Heart right ventricle (tissue), 16 donors: ENCODE measurements around the gene ADGRD1. TPM values are rescaled to one million over a fixed set of nuclear protein-coding genes. Genes with fewer than 3 reads are reported as not detected.

Experiments used
- ATAC-seq, 8 donors: fragments of 200-7000 bp; cut with Tn5 transposase; one replicate each; pipeline ENCODE4 v1.9.1; 2020; ENCODE audit warnings: mild to moderate bottlenecking in 8 of 8, moderate library complexity in 8 of 8, moderate number of reproducible peaks in 1 of 8
- DNase-seq, 2 donors: peaks; one replicate each; pipeline ENCODE4 v3.0.0-alpha.2; 2020
- H3K27ac ChIP-seq, 10 donors: fragments of 200-600 bp; sonication (generic) in 2 of 10; one replicate each; pipeline versions ENCODE4 v1.5.0 to v1.8.0; 2020 to 2022; ENCODE audit warnings: mild to moderate bottlenecking in 3 of 10
- H3K27me3 ChIP-seq, 7 donors: fragments of 200-600 bp; one replicate each; pipeline ENCODE4 v1.8.0; 2021 to 2022; ENCODE audit warnings: mild to moderate bottlenecking in 2 of 7
- H3K36me3 ChIP-seq, 9 donors: fragments of 200-600 bp; sonication (generic) in 1 of 9; one replicate each; pipeline versions ENCODE4 v1.5.0 to v1.8.0; 2020 to 2022; ENCODE audit warnings: mild to moderate bottlenecking in 2 of 9
- H3K4me1 ChIP-seq, 9 donors: fragments of 200-600 bp; sonication (generic) in 1 of 9; one replicate each; pipeline versions ENCODE4 v1.5.0 to v1.8.0; 2020 to 2022; ENCODE audit warnings: mild to moderate bottlenecking in 4 of 9
- H3K4me3 ChIP-seq, 10 donors: fragments of 200-600 bp; sonication (generic) in 2 of 10; one replicate each; pipeline versions ENCODE4 v1.5.0 to v1.8.0; 2020 to 2022; ENCODE audit warnings: mild to moderate bottlenecking in 7 of 10, moderate library complexity in 2 of 10
- H3K9me3 ChIP-seq, 11 donors: fragments of 200-600 bp in 10 of 11; sonication (generic) in 2 of 11; one replicate each; pipeline versions ENCODE4 v1.5.0 to v1.8.0; 2013 to 2022; ENCODE audit warnings: mild to moderate bottlenecking in 2 of 11, control low read depth in 1 of 11, moderate library complexity in 1 of 11
- WGBS, 2 donors: extraction: QIAGEN DNeasy Blood & Tissue Kit; methylation state at CpG; one replicate each; pipeline ENCODE4 v1.1.7; 2013; ENCODE audit warnings: inconsistent platforms in 1 of 2; 5-methylcytosine and 5-hydroxymethylcytosine counted together
- intact Hi-C, 10 donors: fragments of 100-400 bp; cut with DNase I; formaldehyde crosslinking; loops; one replicate each; pipeline versions ENCODE4 v1.11.1 to v1.14.2; 2022
- polyA plus RNA-seq, 2 donors: library from polyadenylated mRNA; stranded (reverse); fragments of 200-250 nt; gene quantifications; one replicate each; pipeline ENCODE4 v1.2.3, GENCODE V29; 2013
- total RNA-seq, 10 donors: library from RNA; stranded (reverse); fragmentation: NEBNext Ultra II Directional in 3 of 10; extraction: Animal tissue kit (Norgen Biotek cat#: 25700) in 3 of 10; gene quantifications; one replicate each; pipeline versions ENCODE4 v1.2.1 to v1.2.4, GENCODE V29; 2021 to 2023
- TF ChIP-seq, protein P1 (sequence below), 9 donors: fragments of 200-600 bp; sonication (generic) in 2 of 9; IDR thresholded peaks; one replicate each; pipeline versions ENCODE4 v1.5.0 to v1.8.0; 2021 to 2022; ENCODE audit warnings: antibody characterized with exemption in 9 of 9, mild to moderate bottlenecking in 5 of 9, moderate library complexity in 1 of 9
- donor health status: Arrhythmogenic right ventricular cardiomyopathy.
- donor health status: ischemic (EF 13 %, LVEDD 7.1; RV severe dilation, severe dysfunction).
- donor health status: healthy with polysubstance abuse.
- donor health status: DM: no; HTN: yes; CAD: no.
- donor health status: DM: no; HTN: no; CAD: no.
- donor health status: ischemic (EF 25% LVEDD 6.9; RV normal size, moderate dysfunction).
- donor health status: ischemic (EF 25% LVEDD 5.7; RV mildly dilated, moderate dysfunction).
- donor health status: healthy.
- donor health status: DM: yes; HTN: yes; CAD: no.
- donor health status: Ischemic cardiomyopathy.
- donor health status: ischemic (EF 35%, LVEDD 5.7; RV mildly dilated, moderate dysfunction).
- donor health status: nonischemic (EF 11% LVEDD 7.7; RV severe dilation, severe dysfunction).
- donor health status: DM: yes; HTN: yes; CAD: no.
- donor health status: PGD.
- donor health status: ischemic (EF 29% LVEDD 5.4; RV normal size, mild dysfunction).
- donor health status: nonischemic (EF 23%, LVEDD 6.1; RV moderate dilation, normal function).

The ADGRD1 gene
- total and polyA plus RNA-seq, 12 donors, result 16.8 to 157 (median 69.7) TPM

- intact Hi-C loops, result no loop called here
- H3K4me3 ChIP-seq, result no peak overlapping the region
- ATAC-seq (peak in 4 of 8 donors; percentile 5 to 43 (median 28)), DNase-seq (no peak)
- no peaks in the 10 kb centered on the region for H3K9me3 ChIP-seq
- H3K36me3 ChIP-seq, result peaks cover 0 to 8% (median 0%) of the 10 kb centered on the region in 9 donors
- no peaks in the 10 kb centered on the region for H3K27me3 ChIP-seq
- no peaks in the 10 kb centered on the region for H3K4me1 ChIP-seq
- TF ChIP-seq, protein P1, sequence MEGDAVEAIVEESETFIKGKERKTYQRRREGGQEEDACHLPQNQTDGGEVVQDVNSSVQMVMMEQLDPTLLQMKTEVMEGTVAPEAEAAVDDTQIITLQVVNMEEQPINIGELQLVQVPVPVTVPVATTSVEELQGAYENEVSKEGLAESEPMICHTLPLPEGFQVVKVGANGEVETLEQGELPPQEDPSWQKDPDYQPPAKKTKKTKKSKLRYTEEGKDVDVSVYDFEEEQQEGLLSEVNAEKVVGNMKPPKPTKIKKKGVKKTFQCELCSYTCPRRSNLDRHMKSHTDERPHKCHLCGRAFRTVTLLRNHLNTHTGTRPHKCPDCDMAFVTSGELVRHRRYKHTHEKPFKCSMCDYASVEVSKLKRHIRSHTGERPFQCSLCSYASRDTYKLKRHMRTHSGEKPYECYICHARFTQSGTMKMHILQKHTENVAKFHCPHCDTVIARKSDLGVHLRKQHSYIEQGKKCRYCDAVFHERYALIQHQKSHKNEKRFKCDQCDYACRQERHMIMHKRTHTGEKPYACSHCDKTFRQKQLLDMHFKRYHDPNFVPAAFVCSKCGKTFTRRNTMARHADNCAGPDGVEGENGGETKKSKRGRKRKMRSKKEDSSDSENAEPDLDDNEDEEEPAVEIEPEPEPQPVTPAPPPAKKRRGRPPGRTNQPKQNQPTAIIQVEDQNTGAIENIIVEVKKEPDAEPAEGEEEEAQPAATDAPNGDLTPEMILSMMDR (IDR thresholded peaks at IDR 0.05), result no peak
- peak overlapping the region in 1 of 10 donors; percentile 6 for H3K27ac ChIP-seq
- 72 to 76% methylated on average over 15 of the region's 15 CpGs for WGBS, 2 donors
These were observed 81.0 kb downstream of the ADGRD1 start for GRCh38 chr12:131034631-131035244.

DNA sequence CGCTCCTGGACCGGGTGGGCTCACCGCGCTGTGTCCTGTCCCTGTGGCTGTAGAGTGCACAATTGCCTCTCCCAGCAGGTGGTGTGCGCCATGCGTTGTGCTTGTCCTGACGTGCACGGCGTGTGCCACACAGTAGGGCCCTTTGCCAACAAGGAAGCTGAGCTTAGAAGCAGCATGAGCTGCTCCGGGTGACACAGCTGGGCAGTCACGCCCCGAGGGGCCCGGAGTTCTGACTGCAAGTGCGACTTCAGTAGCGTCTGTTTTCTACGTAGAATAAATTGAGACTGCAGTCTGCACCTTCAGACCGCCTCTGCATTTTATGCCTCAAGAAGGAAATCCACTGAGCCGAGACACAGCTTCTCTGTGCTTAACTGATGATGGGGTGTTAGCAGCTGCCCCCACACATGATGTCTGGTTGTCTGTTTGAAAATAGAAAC, 81.6 kb downstream of the ADGRD1 start:
- DNase-seq (no peak), ATAC-seq (peak in 2 of 8 donors; percentile 11 to 48)
- H3K9me3 ChIP-seq, result no peaks in the 10 kb centered on the region
- intact Hi-C loops, result no loop called here
- no peak overlapping the region for H3K27ac ChIP-seq
- H3K27me3 ChIP-seq, result no peaks in the 10 kb centered on the region
- TF ChIP-seq, protein P1 (IDR thresholded peaks at IDR 0.05), result no peak
- H3K4me1 ChIP-seq, result no peaks in the 10 kb centered on the region
- WGBS, 2 donors, result 71 to 74% methylated on average over 18 of the region's 18 CpGs
- peaks cover 0 to 8% (median 0%) of the 10 kb centered on the region in 9 donors for H3K36me3 ChIP-seq
- H3K4me3 ChIP-seq, result no peak overlapping the region

- TF ChIP-seq, protein P1 (IDR thresholded peaks at IDR 0.05), result no peak
- Histone ChIP-seq H3K36me3 (peaks cover 0 to 4% (median 0%) of the 10 kb centered on the region in 9 donors), H3K27me3 (no peaks in the 10 kb centered on the region), H3K4me3 (no peak overlapping the region), H3K9me3 (no peaks in the 10 kb centered on the region), H3K4me1 (no peaks in the 10 kb centered on the region), H3K27ac (no peak overlapping the region)
- intact Hi-C loops, result no loop called here
- DNase-seq (no peak), ATAC-seq (no peak)
- WGBS, 2 donors, result 94 to 97% methylated on average over 11 of the region's 11 CpGs
These were observed 84.5 kb downstream of the ADGRD1 start for GRCh38 chr12:131038159-131038558.

GRCh38 chr12:131038961-131039950, 85.5 kb downstream of the ADGRD1 start:
- no peak overlapping the region for H3K4me3 ChIP-seq
- no peaks in the 10 kb centered on the region for H3K27me3 ChIP-seq
- H3K27ac ChIP-seq, result no peak overlapping the region
- TF ChIP-seq, protein P1 (IDR thresholded peaks at IDR 0.05), result no peak
- intact Hi-C loops, result no loop called here
- H3K4me1 ChIP-seq, result no peaks in the 10 kb centered on the region
- peaks cover 0 to 4% (median 0%) of the 10 kb centered on the region in 9 donors for H3K36me3 ChIP-seq
- DNase-seq (no peak), ATAC-seq (peak in 1 of 8 donors; percentile 27)
- 86 to 87% methylated on average over 35 of the region's 35 CpGs for WGBS, 2 donors
- H3K9me3 ChIP-seq, result no peaks in the 10 kb centered on the region
